NCI-H146 (cell line): ENCODE measurements around the gene AKAP9.
"Not testable (repeated sequence)": the region's sequence is repeated elsewhere in the genome, so short reads cannot be mapped to it uniquely, and the experiment has no call there.

Experiments used
- DNase-seq: peaks from one replicate; lab custom pipeline; 2025; lab: John Stamatoyannopoulos, UW

The AKAP9 gene

DNA sequence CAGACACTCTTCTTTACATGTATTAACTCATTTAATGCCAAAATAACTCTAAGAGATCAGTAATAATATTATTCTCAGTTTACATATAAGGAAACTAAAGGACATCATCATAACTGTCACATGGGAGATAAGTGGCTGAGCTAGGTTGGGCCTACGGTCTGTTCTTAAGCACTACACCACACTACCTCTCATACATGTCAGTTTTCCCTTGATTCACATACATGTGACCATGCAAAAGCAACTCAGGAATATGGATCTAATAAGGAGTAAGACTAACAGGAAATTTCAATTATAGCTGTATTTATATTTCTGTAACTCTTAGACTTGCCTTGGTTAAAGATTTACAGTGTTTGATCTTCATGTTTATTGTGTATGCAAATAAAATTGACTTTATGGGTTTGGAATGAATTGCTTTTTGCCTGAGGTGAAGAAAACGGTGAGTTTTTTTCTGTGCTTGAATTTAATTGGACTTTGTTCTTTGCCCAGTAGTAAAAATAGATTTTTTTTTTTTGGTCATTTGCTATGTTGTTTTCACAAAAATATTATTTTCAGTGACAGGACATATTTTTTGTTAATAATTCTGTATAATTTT, 123.9 kb downstream of the AKAP9 start:
- DNase-seq = no peak

DNA sequence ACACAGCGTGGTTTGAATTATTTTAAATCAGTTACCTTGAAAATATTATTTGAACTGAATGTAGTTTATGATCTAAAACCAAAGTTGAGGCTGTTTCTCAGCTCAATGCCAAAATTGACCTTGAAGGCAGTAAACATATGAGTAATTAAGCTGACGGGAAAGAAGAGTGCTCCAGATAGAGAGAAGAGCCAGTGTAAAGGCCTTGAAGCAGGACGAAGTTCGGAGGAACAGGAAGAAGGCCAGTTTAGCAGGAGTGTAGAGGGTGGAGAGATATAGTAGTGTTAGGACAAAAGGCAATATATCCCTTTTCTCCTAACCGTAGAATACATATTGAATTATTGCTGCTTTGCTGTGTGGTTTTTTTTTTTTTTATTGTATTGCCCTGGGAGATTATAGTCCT, 130.4 kb downstream of the AKAP9 start:
- DNase-seq = no peak

DNA sequence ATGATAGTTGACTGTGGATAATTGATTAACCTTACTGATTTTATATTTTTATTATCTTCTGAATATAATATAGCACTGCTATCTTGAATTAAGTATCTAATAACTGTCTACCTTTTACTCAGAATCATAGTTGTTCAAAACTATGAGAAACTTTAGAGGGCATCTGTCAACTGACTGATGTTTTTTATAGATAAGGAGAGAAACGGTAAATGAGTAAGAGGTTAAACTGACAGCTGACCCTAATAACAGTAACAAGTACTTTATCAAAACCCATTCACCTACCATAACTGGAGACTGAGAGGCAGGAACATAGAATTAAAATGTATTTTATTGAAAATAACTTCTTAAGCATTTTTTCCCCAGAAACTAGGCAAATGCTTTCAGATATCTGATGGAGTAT, 131.5 kb downstream of the AKAP9 start:
- DNase-seq = no peak

DNA sequence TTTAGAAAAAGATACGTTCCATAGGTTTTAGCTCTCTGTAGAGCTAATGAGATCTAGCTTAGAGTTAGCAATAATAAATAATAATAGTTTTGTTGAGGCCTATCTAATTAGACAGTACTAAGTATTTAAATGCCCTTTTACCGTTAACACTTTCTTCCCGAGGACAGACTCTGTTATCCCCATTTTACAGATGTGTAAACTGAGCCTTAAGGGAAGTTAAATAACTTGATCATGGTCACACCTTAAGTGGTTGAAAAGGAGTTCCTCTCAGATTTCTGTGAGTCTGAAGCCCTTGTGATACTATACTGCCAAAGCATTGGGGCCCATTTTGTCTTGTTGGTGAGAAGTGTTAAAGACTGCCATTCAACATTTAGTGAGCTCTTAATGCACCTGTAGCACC, 132.0 kb downstream of the AKAP9 start:
- DNase-seq = no peak

DNA sequence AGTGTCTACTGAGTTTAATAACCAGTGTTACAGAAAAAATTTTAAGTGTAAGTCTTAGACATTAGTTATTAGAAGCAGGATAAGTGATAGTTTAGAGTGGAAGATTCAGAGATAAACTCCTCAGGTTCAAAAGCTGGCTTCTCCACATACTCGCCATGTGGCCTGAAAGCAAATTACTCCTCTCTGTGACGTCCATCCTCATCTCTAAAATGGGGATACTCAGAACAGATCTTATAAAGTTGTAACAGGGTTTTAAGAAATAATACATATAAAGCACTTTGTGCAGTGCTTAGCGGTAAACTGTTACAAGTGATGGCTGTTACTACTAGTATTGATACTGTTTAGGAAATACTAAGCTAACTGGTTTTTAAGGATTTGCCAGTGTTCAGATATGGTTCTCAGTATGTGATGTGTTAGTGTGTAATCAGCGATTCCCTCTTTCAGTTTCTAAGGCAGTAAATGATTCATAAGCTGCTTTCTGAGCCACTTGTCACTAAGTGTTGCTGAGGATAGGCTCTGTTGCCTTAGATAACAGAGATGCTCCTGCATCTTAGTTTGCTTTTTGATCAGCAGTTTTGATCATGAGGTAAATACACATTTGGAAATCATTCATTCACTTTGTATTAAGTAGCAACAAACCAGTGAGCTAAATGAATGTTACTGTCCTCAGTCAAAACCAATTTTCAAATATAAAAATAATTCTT, 134.9 kb downstream of the AKAP9 start:
- no peak for DNase-seq

DNA sequence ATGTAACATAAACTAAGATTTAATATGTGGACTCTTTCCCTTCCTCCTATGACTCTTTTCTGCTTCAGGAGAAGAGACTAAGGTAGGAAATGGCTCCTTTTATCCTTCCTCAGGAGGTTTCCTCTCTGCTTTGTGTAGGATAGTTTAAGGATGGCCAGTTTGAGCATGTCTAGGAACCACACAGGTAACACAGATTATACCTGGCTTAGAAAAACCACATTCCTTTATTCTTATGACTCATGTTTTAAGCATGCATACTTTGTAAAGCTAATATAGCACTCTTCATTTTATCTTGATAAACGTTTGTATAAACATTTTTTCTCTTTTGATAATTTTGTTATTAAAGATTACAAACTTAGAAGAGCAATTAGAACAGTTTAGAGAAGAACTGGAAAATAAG, 135.8 kb downstream of the AKAP9 start:
- DNase-seq = no peak

DNA sequence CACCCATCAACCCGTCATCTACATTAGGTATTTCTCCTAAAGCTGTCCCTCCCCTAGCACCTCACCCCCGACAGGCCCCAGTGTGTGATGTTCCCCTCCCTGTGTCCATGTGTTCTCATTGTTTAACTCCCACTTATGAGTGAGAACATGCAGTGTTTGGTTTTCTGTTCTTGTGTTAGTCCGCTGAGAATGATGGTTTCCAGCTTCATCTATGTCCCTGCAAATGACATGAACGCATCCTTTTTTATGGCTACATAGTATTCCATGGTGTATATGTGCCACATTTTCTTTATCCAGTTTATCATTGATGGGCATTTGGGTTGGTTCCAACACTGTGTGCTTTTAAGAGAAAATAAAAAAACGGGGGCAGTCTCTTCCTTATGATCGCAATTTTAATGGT, 143.3 kb downstream of the AKAP9 start:
- not testable (repeated sequence) for DNase-seq

DNA sequence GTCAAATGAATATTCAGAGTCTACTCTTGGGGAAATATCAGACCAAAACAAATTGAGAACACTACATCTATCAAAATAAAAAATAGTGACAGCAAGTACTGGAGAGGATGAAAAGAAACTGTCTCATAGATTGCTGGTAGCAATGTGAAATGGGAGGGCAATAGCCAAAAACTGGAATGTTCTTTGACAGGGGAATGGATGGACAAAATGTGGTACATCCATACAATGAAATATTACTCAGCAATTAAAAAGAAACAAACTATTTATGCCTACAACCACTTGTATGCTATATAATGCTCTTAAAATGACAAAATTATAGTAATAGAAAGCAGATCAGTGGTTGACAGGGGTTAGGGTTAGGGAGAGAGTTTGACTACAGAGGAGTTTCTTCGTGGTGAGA, 147.6 kb downstream of the AKAP9 start:
- no peak for DNase-seq

DNA sequence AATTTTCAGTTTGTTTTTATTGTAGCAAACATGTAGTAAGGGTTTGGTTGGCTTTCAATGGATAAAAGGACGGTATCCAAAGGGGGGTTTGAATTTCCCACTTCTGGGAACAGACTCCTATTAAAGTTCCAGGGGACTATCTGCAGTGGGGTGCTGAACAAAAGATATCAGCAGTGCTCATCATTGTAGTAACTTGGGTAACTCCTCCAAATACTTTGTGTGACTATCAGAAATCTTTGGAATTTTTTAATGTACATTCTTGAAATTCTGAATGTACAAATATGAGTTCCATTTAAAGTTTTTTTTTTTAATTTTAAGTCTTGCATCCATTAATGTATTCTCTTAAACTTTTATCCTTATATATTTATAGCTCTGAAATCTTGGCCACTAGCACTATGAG, 151.5 kb downstream of the AKAP9 start:
- no peak for DNase-seq

DNA sequence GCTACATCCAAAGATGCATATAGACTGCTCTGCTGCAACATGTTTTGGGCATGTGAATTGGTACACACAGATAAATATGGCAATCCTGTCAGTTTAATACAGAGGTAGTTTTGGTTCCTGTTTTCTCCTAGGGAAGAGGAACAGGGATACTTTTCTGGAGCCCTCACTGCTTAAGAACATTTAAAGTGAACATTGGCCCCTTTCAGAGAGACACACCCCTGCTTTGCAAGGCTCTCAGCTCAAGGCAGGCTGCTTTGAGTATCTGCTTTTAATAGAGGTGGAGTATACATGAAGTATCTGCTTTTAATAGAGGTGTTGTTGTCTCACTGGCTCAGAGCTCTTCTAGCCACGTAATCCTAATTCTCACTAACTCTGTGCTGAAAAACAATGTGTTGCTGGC, 154.7 kb downstream of the AKAP9 start:
- no peak for DNase-seq

DNA sequence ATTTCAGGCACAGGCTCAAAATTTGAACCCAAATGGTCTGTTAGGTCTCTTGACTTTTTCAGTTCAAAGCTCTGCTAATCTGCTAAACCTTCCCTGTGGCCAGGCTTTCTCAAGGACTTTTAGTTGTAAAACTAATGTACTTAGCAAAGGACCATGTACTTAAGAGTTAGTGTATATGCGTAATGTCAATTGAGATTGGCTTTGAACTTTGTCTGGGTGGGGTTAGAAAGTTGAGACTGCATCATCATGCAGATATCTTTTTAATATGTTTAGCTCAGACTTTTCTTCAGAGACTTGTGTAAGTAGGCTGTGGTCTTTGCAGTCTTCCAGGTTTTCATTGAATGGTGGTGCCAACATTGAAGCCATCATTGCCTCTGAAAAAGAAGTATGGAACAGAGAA, 159.9 kb downstream of the AKAP9 start:
- DNase-seq = no peak

DNA sequence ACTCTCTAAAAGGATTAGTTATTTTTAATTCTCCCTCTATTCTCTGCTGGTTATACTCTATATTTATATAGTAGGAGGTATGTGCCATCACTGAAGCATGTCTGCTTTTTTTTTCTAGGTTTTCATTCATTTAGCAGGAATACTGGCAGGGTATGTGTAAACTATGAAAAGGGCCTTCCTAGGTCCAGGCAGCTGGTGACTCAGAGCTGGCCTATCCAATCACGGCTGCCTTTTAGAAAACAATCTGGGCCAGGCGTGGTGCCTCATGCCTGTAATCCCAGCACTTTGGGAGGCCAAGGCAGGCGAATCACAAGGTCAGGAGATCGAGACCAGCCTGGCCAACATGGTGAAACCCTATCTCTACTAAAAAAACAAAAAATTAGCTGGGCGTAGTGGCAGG, 162.2 kb downstream of the AKAP9 start:
- DNase-seq = not testable (repeated sequence)

DNA sequence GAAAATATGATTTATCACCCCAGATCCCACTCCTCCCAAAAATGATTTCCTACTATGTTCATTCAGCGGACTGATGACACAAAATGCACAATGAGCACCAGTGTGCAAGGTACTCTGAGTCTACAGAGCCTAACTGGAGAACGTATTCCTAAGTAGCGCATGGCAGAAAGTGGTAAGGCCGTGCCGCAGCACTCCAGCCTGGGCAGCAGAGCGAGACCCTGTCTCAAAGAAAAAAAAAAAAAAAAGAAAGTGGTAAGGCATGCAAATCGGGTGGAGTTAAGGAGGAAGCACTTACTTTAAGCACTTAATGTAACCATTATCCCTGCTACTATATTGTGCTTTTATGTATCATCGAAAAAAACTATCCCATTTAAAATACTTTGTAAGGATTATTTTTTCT, 168.2 kb downstream of the AKAP9 start:
- DNase-seq = no peak

DNA sequence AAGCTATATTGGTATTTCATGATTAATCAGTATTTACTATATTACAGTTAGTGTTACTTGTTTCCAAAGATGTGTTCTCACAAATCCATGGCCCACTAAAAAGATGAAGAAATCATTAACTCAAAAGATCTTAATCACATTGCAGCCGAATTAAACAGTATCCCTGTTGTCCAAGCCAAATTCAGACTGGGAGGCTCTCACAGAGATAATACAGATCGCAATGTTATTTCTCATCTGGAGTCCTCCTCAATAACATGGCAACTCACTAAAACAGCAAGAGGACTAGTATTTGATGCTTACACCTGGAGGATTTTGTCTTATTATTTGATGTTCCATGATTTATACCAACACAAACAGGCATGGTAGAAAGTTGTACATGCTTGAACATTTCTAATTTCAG, 170.2 kb downstream of the AKAP9 start:
- DNase-seq = no peak

DNA sequence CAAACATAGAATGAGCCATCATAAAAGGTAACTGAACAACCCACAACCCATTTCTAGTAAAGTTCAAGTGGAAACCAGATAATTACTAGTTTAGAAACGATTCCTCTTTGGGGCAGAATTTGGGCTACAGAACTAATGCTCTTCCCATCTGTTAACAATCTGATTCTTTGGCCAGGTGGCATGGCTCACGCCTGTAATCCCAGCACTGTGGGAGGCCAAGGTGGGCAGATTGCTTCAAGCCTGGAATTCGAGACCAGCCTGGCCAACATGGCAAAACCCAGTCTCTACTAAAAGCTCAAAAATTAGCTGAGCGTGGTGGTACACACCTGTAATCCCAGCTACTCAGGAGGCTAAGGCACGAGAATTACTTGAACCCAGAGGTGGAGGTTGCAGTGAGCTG, 175.2 kb downstream of the AKAP9 start:
- DNase-seq = no peak

DNA sequence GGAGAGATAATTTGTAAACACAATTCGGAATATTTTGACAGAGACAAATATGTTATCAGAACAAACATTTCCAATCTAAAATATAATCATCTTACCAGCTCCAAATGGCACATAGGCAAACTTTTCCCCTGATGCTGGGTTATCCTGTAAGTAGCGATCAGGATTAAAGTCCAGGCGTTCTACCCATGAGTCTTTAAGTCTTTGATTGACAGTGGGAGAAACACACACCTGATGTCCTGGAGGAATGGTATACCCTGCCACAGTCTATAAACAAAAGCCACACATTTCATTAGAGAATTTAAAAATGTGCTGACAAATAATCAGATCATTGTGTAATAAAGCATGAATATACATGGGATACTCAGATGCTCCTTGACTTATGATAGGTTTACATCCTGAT, 176.3 kb downstream of the AKAP9 start:
- no peak for DNase-seq

DNA sequence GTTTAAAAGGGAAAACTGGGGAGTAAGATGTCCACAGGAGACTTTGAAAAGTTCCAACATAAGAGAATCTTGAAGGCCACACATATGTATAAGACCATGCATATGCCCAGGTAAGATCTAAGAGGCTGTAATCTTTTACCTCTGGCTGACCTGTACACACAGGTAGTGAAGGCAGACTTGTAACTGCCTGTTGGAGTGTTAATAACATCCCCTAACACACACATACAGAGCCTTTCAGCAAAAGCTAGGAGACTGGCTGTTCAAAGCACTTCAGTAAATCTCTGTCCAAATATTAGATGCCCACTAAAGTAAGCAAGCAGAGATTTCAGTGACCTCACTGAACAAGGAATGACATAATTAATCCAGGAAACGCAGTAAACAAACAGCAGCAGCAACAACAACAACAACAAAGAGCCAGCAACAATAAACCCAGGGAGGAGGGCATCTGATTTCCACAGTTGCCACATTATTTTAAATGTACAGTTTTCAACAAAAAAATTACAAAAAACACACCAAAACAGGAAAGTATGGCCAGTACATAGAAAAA, 178.6 kb downstream of the AKAP9 start:
- no peak for DNase-seq

DNA sequence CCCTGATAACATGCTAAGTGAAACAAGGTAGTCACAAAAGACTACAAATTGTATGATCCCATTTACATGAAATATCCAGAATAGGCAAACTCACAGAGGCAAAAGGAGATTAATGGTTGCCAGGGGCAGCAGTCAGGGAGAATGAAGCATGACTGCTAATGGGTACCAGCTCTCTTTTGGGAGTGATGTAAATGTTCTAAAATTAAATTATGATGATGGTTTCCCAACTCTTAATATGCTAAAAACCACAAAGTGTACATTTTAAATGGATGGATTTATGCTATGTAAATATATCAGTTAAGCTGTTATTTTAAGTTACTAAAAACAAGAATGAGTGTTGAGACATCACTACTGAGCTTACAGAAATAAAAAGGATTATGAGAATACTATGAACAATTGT, 181.0 kb downstream of the AKAP9 start:
- DNase-seq = no peak

DNA sequence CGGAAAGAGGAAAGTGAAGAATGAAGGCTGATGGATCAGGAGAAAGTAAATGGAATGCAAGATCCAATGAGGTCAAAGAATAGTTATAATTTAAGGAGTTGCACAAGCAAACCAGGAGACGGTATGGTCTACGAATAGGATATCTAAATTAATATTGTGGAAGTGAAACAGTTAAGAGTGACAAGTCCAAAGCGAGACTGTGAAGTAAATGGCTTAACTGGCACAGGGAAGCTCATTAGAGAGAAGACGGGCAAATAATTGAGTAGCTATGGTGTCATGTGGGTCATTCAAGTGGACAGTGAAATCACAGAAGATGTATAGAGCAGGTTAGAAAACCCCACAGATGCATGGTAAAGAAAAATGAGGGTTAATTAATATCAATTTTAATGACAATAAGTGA, 190.4 kb downstream of the AKAP9 start:
- DNase-seq = no peak

DNA sequence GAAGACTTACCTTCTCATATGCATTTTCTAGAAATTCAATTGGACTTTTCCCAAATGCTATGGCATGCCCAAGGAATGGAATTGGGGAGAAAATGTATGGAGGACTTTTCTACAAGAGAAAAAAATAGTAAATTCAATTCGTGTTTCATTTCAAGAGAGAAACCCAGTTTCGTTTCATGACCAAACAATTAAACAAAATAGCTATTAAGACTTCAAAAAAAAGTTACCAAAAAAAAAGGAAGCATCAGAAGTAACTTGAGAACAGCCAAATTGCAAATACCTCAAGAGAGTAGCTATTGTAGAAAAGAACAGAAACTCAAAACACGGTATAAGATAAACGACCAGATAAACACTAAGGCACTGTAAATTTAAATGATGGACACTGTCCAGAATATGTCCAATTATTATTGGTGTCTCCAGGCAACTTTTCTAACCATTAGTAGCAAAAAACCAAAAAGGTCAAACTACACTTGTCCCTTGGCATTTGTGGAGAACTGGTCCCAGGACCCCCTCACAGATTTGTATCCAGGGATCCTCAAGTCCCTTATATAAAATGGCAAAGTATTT, 191.2 kb downstream of the AKAP9 start:
- DNase-seq = no peak

DNA sequence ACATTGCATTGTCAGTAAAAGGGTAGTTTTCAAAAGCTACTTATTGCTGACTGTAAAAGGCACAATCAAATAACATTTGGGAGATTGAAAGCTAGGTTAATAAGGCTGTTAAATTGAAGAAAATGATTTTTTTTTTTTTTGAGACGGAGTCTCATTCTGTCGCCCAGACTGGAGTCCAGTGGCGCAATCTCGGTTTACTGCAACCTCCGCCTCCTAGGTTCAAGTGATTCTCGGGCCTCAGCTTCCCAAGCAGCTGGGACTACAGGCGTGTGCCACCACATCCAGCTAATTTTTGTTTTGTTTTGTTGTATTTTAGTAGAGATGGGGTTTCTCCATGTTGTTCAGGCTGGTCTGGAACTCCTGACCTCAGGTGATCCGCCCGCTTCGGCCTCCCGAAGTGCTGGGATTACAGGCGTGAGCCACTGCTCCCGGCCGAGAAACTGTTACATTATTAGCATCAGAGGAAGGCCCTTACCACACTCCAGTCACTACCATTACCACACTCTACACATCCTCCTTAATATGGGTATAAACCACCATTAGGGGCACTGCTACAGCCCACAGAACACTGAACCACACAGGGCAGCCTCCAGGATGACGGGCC, 192.6 kb downstream of the AKAP9 start:
- peak; percentile 63 for DNase-seq

DNA sequence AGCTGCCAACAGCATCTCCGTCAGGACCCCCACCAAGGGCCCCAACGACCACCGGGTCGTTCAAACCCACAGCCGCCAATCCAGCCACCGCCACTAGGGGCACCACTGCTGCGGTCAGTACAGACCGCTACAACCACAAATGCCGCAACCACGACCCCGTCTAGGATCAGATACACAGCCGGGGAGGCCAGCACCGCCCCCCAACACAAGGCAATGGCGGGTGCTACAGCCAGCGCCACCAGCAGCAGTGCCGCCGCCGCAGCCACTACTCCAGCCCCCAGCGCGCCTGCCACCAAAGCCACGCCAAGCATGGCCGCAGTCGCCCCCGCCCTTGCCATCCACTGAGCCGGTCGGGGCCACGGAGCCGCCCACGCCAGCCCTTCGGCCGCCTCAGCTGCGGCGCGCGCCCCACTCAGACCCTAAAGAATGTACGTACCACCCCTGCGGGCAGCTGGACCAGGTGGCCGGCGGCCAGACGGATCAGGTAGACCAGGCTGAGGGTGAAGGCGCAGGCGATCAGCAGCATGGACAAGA, 193.1 kb downstream of the AKAP9 start:
- peak; percentile 74 for DNase-seq
